ENCODE data around the gene AUTS2. TPM values are rescaled to one million over a fixed set of nuclear protein-coding genes. Genes with fewer than 3 reads are reported as not detected.

The AUTS2 gene
- polyA plus RNA-seq, 1 experiment, result 0.54 TPM

DNA sequence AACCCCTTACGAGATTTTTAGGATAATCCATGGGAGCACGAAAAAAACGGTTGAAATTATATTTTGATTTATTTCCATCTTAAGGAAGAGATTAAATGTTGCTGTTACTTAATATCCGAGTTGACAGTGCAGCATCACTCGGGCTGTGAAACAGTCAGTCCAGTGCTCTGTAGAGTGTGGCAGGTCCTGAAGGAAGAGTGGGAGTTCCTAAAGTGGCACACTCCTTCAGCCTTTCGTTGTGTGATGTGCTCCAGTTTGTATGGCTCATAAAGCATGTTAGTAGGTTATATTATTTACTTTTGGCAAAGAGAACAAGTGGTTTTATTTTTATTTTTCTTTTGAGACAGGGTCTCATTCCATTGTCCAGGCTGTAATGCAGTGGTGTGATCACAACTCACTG is 358.3 kb downstream of the AUTS2 start:
- TF ChIP-seq, protein P1, sequence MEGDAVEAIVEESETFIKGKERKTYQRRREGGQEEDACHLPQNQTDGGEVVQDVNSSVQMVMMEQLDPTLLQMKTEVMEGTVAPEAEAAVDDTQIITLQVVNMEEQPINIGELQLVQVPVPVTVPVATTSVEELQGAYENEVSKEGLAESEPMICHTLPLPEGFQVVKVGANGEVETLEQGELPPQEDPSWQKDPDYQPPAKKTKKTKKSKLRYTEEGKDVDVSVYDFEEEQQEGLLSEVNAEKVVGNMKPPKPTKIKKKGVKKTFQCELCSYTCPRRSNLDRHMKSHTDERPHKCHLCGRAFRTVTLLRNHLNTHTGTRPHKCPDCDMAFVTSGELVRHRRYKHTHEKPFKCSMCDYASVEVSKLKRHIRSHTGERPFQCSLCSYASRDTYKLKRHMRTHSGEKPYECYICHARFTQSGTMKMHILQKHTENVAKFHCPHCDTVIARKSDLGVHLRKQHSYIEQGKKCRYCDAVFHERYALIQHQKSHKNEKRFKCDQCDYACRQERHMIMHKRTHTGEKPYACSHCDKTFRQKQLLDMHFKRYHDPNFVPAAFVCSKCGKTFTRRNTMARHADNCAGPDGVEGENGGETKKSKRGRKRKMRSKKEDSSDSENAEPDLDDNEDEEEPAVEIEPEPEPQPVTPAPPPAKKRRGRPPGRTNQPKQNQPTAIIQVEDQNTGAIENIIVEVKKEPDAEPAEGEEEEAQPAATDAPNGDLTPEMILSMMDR (IDR thresholded peaks at IDR 0.05; ENCODE audit: insufficient read depth, low read depth, low read length), result no peak
- POLR2A ChIA-PET, result no interaction called here

DNA sequence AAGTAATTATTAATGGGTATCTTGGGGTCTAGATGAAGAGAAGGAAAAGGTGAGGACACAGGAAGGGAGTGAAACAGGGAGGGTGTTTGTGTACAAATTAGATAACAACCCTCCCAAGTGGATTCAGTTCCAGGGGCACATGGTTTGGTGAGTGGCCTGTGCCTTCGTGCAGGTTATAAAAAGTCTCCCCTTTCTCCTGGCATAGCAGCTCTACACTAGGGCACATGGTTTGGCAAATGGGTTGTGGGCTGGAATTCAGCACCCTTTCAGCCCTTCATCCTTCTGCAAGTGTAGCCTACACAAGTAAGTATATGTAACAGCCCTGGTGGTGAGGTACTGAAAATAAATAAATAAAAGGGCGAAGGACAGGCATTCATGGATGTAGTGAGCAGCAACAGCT is 359.4 kb downstream of the AUTS2 start:
- POLR2A ChIA-PET, result no interaction called here
- no peak for DNase-seq (ENCODE audit: low read depth)

More for the DNA sequence above, 358.3 kb downstream of the AUTS2 start:
- CTCF ChIA-PET, result no interaction called here
- no peaks in the 10 kb centered on the region for H3K36me3 ChIP-seq (ENCODE audit: control insufficient read depth, insufficient read depth, low read length)
- no peak for DNase-seq (ENCODE audit: low read depth)
- no peaks in the 10 kb centered on the region for H3K27me3 ChIP-seq (ENCODE audit: control insufficient read depth, insufficient read depth, low read length)
- H3K4me3 ChIP-seq (ENCODE audit: low read depth, low read length), result no peak overlapping the region

DNA sequence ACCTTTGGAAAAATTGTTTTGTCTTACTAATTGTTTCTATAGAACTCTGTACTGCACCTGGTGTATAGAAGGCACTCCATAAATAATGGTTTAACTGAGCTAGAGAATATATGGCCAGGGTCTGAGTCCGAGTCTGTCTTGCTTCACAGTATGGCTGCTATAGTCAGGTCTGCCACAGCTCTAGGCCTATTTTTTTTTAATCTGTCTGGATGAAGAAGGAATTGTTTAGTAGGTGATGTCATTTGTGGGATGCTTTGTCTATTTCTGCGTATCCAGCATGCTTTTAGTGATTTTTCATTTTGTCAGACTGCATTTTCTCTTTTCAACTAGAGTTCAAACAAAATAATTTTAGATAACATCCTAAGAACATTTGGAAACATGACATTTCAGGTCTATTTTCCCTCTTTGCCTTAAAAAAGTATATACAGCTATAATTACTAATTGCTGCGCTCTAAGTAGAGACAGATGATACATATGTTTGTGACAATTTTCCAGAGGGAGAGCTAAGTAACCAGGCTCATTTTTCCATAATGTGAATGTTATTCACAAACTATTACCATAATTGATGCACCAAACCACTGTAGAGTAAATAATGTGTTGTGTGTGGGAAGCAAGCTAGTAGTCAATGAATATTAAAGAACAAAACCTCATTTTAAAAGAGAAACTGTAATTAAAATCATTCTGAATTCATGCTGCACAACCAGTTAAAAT is 361.7 kb downstream of the AUTS2 start:
- TF ChIP-seq, protein P1 (IDR thresholded peaks at IDR 0.05; ENCODE audit: insufficient read depth, low read depth, low read length), result no peak
- H3K27me3 ChIP-seq (ENCODE audit: control insufficient read depth, insufficient read depth, low read length), result no peaks in the 10 kb centered on the region
- ChIA-PET POLR2A (no interaction called here), CTCF (no interaction called here)
- H3K4me3 ChIP-seq (ENCODE audit: low read depth, low read length), result no peak overlapping the region
- no peaks in the 10 kb centered on the region for H3K36me3 ChIP-seq (ENCODE audit: control insufficient read depth, insufficient read depth, low read length)
- no peak for DNase-seq (ENCODE audit: low read depth)

More for the DNA sequence above, 359.4 kb downstream of the AUTS2 start:
- TF ChIP-seq, protein P1 (IDR thresholded peaks at IDR 0.05; ENCODE audit: insufficient read depth, low read depth, low read length), result no peak
- Histone ChIP-seq H3K27me3 (ENCODE audit: control insufficient read depth, insufficient read depth, low read length) (no peaks in the 10 kb centered on the region), H3K4me3 (ENCODE audit: low read depth, low read length) (no peak overlapping the region), H3K36me3 (ENCODE audit: control insufficient read depth, insufficient read depth, low read length) (no peaks in the 10 kb centered on the region)
- CTCF ChIA-PET, result no interaction called here

DNA sequence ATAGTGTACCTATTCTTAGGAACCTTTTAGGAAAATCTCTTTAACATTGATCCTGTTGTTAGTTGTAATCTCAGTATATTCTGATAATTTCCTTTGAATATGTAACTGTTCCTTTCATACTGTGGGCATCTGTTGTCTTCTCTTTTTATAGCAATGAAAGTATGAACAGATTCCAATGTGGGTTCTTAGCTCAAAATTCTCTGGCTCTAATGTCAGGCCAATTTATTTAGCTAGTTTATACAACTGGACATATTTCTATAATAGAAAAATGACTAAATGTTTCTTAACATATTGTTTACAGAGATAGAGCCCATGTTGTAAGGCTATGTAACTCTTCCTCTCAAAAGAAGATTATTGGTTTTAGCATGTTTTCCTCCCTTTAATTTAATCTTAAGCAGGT is 363.2 kb downstream of the AUTS2 start:
- no peak for DNase-seq (ENCODE audit: low read depth)
- Histone ChIP-seq H3K27me3 (ENCODE audit: control insufficient read depth, insufficient read depth, low read length) (no peaks in the 10 kb centered on the region), H3K4me3 (ENCODE audit: low read depth, low read length) (no peak overlapping the region), H3K36me3 (ENCODE audit: control insufficient read depth, insufficient read depth, low read length) (no peaks in the 10 kb centered on the region)
- ChIA-PET CTCF (no interaction called here), POLR2A (no interaction called here)
- TF ChIP-seq, protein P1 (IDR thresholded peaks at IDR 0.05; ENCODE audit: insufficient read depth, low read depth, low read length), result no peak

DNA sequence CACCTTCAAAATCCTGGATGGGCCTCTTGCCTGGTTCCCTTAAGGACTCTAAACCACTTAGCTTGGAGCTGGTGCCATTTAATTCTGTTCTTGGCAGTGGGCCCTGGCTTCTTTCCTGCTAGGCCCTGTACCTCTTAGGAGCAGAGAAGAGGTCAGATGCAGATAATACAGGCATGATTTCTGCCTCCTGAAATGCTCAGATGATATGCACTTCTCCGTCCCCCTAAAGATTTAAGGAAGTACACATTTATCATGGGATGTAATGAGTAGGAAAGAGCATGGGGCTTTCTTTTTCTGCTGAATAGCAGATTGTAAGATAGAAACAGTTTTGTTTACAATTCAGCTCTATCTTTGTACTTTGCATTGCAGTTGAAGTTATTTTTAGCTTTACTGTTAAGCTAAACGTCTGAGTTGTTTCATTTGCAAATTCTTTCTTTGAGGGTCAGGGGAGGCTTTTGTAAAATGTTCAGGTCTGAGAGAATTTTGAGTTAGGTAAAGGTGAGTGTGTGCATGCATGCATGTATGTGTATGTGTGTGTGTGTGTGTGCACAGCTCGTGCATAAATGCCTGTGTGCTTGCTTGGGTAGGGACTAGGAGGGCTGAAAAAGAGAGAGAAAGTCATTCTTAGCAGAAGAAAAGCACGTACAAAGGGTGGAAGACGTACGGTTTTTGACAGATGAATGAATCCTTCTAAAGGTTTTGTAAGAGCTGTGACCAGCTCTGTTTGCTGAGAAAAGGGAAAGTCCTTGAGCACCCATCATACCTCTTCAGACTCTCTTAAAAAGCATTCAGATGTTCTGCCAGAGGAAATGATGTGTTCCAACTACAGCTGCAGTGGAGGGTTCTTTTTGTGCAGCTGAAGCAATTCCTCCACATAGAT is 364.2 kb downstream of the AUTS2 start:
- TF ChIP-seq, protein P1 (IDR thresholded peaks at IDR 0.05; ENCODE audit: insufficient read depth, low read depth, low read length), result no peak
- CTCF ChIA-PET, result interaction anchor here (0.6 kb wide), 2 partner anchors 34 to 288 kb away, joined by 5 read pairs; no protein-coding TSS in a partner anchor
- H3K27me3 ChIP-seq (ENCODE audit: control insufficient read depth, insufficient read depth, low read length), result no peaks in the 10 kb centered on the region

More for the DNA sequence above, 364.2 kb downstream of the AUTS2 start:
- POLR2A ChIA-PET, result no interaction called here
- DNase-seq (ENCODE audit: low read depth), result no peak
- no peak overlapping the region for H3K4me3 ChIP-seq (ENCODE audit: low read depth, low read length)
- no peaks in the 10 kb centered on the region for H3K36me3 ChIP-seq (ENCODE audit: control insufficient read depth, insufficient read depth, low read length)

All from BJ (cell line).